ENCODE data around the gene CFAP43.
A peak's percentile ranks its signal among the peaks of the same experiment; 100 is the strongest.

Gene CFAP43

GRCh38 chr10:104231784-104232612, at the start of gene CFAP43:
CFAP43 (minus strand) TSS chr10:104232364; CDS start chr10:104232246, 118 bp downstream.
- peak; percentile 98 for DNase-seq

DNA sequence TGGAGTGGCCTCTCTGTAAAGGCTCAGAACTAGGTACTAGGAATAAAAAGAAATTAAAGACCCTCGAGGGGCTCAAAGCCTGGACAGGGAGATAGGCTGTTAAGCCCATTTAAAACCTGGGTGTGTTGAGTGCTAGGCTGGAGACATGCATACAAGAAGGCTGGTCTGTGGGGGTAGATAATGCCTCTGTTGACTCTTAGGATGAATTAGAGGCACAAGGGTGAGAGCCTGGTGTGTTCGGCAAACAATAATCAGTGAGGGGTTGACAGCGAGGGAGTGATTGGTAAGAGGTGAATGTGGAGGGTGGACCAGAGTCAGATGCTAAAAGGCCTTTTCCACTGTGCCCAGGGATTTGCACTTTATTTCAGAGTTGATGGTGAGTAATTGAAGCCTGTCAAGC, 49.5 kb upstream of the CFAP43 start:
- no peak for DNase-seq

DNA sequence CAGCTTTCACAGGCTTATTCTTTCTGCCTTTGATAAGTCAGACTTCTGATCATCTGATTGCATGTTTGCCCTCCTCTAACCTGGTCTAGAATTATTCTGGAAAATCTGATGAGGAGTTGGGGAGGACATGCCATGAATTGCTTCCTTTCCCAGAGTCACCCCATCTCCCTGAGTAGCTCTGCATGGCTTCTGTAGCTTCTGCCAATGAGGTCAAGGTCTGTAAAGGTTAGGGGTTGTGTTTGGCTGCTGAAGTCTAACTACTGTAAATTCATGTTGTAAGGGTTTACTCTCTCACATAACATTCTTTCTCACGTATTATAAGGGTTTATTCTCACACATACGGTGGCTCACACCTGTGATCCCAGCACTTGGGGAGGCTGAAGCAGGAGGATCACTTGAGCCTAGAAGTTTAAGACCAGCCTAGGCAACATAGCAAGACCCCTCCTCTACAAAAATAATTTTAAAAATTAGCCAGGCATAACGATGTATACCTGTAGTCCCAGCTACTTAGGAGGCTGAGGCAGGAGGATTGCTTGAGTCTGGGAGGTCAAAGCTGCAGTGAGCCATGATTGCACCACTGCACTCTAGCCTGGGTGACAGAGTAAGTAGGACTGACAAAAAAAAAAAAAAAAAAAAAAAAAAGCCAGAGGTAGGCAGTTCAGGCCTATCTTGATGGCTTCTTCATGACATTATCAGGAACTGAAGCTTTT, 47.5 kb upstream of the CFAP43 start:
- DNase-seq, result no peak

- no peak for DNase-seq
Observed at GRCh38 chr10:104277785-104278184, 45.6 kb upstream of the CFAP43 start.

DNA sequence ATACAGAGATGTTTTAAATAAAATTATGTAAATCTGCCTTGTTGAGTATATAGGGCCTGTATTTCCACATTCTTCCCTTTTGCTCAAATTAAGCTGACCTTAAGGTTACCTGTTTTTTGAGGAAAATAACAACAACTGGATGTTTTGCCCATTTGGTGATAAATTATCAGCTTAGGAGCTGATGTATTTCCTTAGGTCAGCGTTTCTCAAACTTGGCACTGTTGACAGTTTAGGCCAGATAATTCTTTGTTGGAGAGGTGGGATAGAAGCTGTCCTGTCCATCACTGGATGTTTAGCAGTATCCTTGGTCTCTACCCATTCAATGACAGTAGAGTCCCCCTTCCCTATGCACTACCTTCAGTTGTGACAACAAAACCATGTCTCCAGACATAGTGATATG, 44.0 kb upstream of the CFAP43 start:
- no peak for DNase-seq

- DNase-seq, result peak; percentile 55
Observed at GRCh38 chr10:104274762-104275721, 42.9 kb upstream of the CFAP43 start.

- DNase-seq, result no peak
Observed at GRCh38 chr10:104273899-104274575, 41.9 kb upstream of the CFAP43 start.

DNA sequence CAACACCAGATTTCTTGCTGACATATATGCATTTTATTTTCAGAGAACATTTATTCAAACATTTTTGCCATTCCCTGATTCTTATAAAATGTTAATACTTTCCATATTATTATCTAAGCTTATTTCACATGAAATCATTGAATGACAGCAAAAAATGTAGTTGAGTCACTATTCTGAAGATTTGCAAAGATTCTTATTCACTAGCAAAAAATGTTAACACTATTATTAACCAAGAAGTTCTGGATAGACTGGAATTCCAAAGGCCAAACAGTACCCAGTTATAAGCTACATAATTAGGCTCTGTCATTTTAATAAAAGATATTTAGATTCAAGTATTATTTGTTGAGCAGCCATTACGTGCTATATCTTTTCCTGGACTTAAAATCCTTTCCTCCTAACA, 41.1 kb upstream of the CFAP43 start:
- no peak for DNase-seq

DNA sequence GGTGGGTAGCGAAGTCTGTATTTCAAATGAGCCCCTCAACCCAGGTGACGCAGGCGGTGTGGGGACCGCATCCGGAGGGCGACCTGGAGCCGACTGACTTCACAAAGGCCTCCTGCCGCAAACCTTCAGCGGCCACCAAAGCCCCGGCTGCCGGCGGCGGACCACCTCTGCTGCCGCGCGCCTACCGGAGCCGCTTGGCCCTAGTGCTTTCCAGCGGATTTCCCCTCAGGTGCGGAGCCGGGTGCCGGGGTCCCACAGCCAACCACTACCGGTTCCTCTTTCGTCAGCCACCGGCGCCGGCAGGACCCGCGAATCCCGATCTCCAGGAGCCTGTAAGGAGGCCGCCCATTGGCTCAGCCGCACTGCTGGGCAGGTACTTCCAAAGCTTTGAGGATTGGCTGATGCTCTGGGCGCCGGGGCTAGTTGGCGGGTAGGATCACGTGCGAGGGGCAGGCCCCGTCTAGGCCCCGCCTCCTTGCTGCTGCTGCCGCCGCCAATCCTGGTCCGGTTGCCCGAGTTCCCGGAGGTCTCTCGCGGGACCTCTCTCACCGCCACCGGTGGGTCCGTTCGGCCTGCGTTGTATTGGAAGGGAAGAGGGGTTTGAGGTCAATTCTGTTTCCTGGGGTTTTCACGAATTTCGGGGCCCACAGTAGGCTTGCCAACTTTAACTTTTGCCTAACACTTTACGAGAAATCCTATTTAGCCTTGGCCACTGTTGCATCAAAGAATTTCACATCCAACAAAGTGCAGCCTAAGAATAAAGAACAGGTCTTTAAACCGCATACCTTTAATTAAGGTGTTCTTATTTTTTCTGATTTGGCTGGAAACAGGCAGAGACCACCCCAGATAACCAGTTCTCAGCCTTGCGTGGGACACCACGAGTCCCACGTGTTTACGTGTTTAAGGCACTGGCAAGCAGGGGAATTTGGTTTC, 36.8 kb upstream of the CFAP43 start, which contains the start of gene GSTO2:
GSTO2 (plus strand) TSS at position 472 of the 933 bp plus-strand sequence. CDS start 5,732 bp downstream, outside the sequence.
- DNase-seq, result peak; percentile 100

DNA sequence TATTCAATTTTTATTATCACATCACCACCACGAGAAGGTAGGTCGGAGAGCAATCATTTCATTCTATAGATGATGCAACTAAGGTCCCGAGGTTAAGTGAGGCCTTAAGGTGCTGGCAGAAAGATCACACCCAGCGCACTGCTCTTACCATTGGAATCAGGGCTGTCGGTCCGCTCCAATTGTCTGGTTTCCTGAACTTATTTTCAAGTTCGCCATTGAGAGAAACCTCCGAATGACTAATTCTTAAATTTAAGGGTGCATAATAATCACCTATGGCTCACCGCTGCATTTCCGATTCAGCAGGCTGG, 36.2 kb upstream of the CFAP43 start:
- DNase-seq, result no peak

DNA sequence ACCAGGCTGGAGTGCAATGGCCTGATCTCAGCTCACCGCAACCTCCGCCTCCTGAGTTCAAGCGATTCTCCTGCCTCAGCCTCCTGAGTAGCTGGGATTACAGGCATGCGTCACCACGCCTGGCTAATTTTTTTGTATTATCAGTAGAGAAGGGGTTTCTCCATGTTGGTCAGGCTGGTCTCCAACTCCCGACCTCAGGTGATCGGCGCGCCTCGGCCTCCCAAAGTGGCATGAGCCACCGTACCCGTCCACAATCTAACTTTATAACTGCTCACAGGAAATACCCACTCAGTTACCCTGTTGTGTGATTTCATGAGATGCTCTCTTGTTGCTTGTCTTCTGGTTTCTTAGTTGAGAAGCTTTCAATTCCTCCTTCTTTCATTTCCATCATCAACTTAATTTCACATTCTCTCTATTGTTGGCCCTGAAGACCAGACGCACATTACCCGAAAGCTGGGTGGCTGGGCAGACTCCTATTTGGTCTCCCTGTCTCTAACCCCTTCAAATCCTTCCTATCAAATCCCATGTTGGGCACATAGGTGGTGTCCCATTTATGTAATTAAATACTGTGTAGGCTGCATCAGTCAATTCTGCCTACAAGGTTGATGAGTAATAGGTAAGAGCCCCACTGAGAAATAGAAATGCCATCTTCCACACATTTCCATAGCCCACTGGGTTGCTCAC, 35.7 kb upstream of the CFAP43 start:
- DNase-seq, result no peak

- no peak for DNase-seq
Observed at GRCh38 chr10:104264783-104265182, 32.6 kb upstream of the CFAP43 start.

- DNase-seq, result no peak
Observed at GRCh38 chr10:104262055-104262454, 29.9 kb upstream of the CFAP43 start.

- DNase-seq, result peak; percentile 43
Observed at GRCh38 chr10:104260775-104261115, 28.6 kb upstream of the CFAP43 start.

DNA sequence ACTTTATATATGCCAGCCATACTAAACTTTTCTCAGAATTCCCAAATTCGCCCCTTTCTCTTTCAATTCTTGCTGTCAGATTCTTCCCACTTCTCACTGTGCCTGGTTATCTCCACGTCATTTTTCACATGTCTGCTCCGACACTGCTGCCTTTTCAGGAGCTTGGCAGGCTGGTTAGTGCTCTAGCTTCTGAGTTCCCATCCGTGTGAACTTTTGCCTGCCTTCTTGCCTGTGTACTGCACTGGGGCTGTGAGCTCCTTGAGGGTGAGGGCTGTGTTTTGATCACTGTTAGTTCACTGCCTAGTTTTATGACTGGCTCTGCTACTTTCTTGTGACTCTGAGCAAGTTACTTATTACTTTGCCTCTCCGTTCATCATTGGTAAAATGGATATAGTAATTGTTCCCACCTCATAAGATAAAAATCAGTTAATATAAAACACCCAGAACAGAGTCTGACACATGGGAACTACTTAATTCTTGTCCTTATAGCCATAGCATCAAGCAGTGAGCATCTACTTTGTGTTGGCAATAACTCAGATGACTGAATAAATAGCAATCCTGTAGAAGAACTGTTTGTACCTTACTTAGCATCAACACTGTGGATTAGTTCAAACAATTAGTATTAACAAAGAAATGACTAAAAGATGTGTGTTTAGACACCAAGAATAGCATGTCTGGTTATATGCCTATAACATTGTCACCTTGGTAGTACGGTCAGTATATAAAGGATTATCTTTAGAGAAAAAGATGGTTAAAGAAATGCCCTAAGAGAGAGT, 28.0 kb upstream of the CFAP43 start:
- DNase-seq, result no peak

DNA sequence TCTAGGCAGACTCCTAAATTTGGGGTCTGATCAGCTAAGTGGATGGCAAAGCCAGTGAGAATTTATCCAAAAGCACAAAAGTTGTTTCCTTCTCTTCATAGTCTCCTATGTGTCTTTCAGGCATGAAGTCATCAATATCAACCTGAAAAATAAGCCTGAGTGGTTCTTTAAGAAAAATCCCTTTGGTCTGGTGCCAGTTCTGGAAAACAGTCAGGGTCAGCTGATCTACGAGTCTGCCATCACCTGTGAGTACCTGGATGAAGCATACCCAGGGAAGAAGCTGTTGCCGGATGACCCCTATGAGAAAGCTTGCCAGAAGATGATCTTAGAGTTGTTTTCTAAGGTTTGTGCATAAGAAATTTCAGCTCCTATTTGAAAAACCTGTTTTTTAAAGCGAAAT, 27.3 kb upstream of the CFAP43 start:
- no peak for DNase-seq

DNA sequence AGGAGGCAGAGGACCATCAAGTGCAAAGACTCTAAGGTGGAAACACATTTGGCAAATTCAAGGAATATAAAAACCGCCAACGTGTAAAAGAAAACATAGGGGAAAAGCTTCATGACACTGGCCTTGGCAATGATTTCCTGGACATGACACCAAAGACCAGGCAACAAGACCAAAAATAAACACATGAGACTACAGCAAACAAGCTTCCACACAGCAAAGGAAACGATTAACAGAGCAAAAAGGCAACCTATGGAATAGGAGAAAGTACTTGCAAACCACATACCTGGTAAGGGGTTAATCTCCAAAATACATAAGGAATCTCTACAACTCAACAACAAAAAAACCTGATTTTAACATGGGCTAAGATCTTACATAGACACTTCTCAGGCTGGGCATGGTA, 26.0 kb upstream of the CFAP43 start:
- no peak for DNase-seq

- DNase-seq, result no peak
Observed at GRCh38 chr10:104257235-104257634, 25.1 kb upstream of the CFAP43 start.

DNA sequence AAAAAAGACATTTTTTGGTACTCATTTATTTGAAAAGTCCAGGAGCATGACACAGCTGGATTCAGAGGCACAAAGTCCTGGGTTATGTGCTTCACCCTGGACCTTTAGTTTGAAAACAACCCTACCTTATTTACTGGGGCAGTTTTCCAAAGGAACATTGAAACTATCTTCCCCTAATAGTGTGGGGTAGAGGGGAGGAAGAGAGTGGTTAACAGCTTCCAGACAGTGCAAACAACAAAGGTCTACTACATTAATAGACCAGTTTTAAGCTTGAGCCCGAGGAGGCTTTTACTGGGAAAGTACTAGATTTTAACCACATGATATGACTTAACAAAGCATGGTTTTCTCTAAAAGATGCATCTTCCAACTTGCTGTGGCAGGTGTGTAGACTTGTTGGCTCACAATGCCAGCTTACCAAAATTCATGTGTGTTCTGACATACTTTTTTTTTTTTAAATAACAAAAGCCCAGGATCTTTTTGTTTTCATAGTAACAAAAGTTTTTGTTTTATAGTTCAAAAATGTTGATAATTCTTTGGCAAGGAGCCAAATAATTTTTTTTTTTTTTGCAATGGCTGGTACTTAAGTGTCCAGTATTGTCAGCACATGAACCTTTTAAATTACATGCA, 24.3 kb upstream of the CFAP43 start:
- no peak for DNase-seq
